Measurements from ENCODE around the gene ATP1B3. TPM values are rescaled to one million over a fixed set of nuclear protein-coding genes. Genes with fewer than 3 reads are reported as not detected.

The ATP1B3 gene
- total and polyA plus RNA-seq, 2 of the 13 experiments (the other 11 are each of a cell fraction or from before 2014, with no cell fraction given) = 84.3 to 93.6 TPM

DNA sequence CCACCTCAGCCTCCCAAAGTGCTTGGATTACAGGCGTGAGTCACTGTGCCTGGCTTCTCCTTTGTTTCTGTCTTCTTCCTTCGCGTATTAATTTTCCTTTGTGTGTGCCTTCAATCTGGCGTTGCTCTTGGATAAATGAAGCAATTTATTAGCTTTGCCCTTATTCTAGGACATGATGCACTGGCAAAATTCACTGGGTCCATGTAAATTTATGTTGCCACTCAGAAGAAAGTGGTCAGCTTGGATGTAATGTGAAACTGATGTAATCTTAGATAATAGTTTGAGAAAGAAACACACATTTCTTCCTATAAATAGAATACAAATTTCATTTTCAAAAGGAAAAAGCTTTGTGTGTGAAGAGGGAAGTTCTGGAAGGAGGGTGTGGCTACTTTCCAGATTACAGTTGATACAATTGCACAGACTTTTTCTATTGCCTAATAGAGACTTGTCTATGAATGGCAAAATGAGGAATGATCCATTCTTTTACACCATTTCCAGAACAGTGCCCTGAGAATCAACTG, 23.3 kb upstream of the ATP1B3 start (continued):
- TF ChIP-seq TFE3 (CRISPR knock-in tag; IDR thresholded peaks at IDR 0.05) = no peak
- no peak for TF ChIP-seq BCLAF1 (IDR thresholded peaks at IDR 0.05)

DNA sequence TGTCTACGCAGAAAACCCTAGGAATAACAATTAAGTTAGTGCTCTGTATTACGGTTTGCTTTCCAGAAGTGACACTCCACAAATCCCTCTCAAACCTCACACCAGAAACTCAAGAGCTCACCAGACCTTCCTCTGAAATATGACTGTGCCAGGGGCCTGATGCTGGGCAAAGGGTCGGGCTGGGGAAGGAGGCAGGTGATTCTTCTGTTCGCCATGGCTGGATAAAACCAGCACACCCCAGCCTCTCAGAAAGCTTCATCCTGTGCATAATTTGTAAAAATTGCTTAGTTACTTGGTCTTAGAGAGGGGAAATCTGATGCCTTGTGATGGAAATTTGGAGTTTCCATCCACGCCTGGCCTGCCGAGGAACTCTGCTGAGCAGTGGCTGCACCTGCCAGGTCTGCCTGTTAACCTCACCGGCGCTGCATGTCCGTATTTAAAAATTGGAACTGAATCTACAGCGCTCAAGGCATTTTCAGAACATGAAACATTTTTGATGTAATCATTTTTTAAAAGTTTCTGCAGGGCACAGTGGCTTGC, 22.7 kb upstream of the ATP1B3 start:
- Histone ChIP-seq H3K79me2 (ENCODE audit: insufficient read depth, low read length) (no peaks in the 10 kb centered on the region), H3K9ac (ENCODE audit: insufficient read depth, low read depth, low read length) (no peak overlapping the region), H3K9me3 (ENCODE audit: low read length) (no peaks in the 10 kb centered on the region), H3K27me3 (ENCODE audit: control insufficient read depth in 1 of 2, insufficient read depth in 2 of 2, low read length in 2 of 2) (0 out of 5 replicates have a peak, but pooled peaks cover 0 to 9% of the 10 kb centered on the region in 2 experiments), H3K36me3 (replicated peaks in 1 of 2; ENCODE audit: control insufficient read depth in 1 of 2, insufficient read depth in 2 of 2, low read length in 2 of 2) (no peaks in the 10 kb centered on the region), H3K4me2 (ENCODE audit: low read depth, low read length) (no peak overlapping the region), H3K4me3 (replicated peaks in 1 of 3; ENCODE audit: insufficient read depth in 1 of 3, low read depth in 2 of 3, low read length in 3 of 3) (no peak overlapping the region), H2AFZ (ENCODE audit: low read length) (no peak overlapping the region), H3K27ac (ENCODE audit: extremely low read length, insufficient read depth, low read length) (no peak overlapping the region), H4K20me1 (ENCODE audit: insufficient read depth, low read length) (no peaks in the 10 kb centered on the region), H3K4me1 (ENCODE audit: insufficient read depth, low read length) (no peaks in the 10 kb centered on the region)
- in situ Hi-C loops (cut with HindIII; ENCODE audit: extremely low pct_ligation_motif_present, low pct_unique_long_range_greater_than_20kb) = no loop called here
- TF ChIP-seq ZNF253 (CRISPR knock-in tag; IDR thresholded peaks at IDR 0.05; ENCODE audit: borderline replicate concordance) (no peak), RBM22 (optimal IDR thresholded peaks at IDR 0.05; ENCODE audit: low read length) (no peak), ZNF615 (CRISPR knock-in tag; IDR thresholded peaks at IDR 0.05; ENCODE audit: borderline replicate concordance) (no peak), IKZF4 (CRISPR knock-in tag; IDR thresholded peaks at IDR 0.05; ENCODE audit: borderline replicate concordance, low read depth, not compliant biosample characterization) (no peak), HNF4G (IDR thresholded peaks at IDR 0.05; ENCODE audit: borderline replicate concordance, low read depth, low read length) (no peak), HNF4G (CRISPR knock-in tag; IDR thresholded peaks at IDR 0.05; ENCODE audit: borderline replicate concordance, low read depth) (no peak)
- intact Hi-C loops (cut with micrococcal nuclease; ENCODE audit: unreplicated experiment) = no loop called here
- ChIA-PET POLR2A (no interaction called here), CTCF (ENCODE audit: low intra/inter-chr PET ratio, low total read pairs) (no interaction called here)
- no peak for FAIRE-seq
- 59% methylated on average over 9 of the region's 10 CpGs for WGBS (ENCODE audit: low lambda C conversion rate)
- DNase-seq (ENCODE audit: low spot score) = no peak
- ATAC-seq = no peak
- BruUV-seq (replicated peaks) = no TSS peak

Data from HepG2 (cell line).